Transverse colon (tissue), 4 donors: ENCODE data around the gene FAU. TPM values are rescaled to one million over a fixed set of nuclear protein-coding genes. Genes with fewer than 3 reads are reported as not detected.

ENCODE experiments used
- DNase-seq: peaks from one replicate; pipeline ENCODE4 v3.0.0-alpha.2; 2019
- H3K27ac ChIP-seq, 4 donors: fragments of 200-600 bp; sonication (generic); 2 replicates each; pipeline ENCODE4 v1.5.1; 2016 to 2018; ENCODE audit warnings: inconsistent platforms in 4 of 4
- H3K27me3 ChIP-seq: fragments of 200-600 bp; sonication (generic); 2 replicates; pipeline ENCODE4 v1.5.1; 2017; ENCODE audit warnings: inconsistent platforms
- H3K36me3 ChIP-seq, 4 donors: fragments of 200-600 bp; sonication (generic); 2 replicates each; pipeline ENCODE4 v1.5.1; 2017 to 2019; ENCODE audit warnings: inconsistent platforms in 4 of 4
- H3K4me1 ChIP-seq, 4 donors: fragments of 200-600 bp; sonication (generic); 2 replicates each; pipeline ENCODE4 v1.5.1; 2017 to 2020; ENCODE audit warnings: inconsistent platforms in 4 of 4
- H3K4me3 ChIP-seq, 4 donors: fragments of 200-600 bp; sonication (generic); 1 replicate in 1 of 4; 2 replicates in 3 of 4; pipeline versions ENCODE4 v1.5.1 to v1.6.1; 2017 to 2019; ENCODE audit warnings: inconsistent platforms in 4 of 4
- H3K9me3 ChIP-seq, 2 donors: fragments of 200-600 bp; sonication (generic); 2 replicates each; pipeline ENCODE4 v1.5.1; 2017 to 2019; ENCODE audit warnings: inconsistent platforms in 2 of 2
- CTCF ChIP-seq, 5 experiments: fragments of 200-600 bp in 3 of 5; fragments of 450-650 bp in 2 of 5; sonication (generic) in 3 of 5; IDR thresholded peaks; 1 replicate in 2 of 5; 2 replicates in 3 of 5; pipeline ENCODE4 v1.5.1; 2016 to 2017; ENCODE audit warnings: antibody characterized with exemption in 5 of 5, inconsistent platforms in 3 of 5, mild to moderate bottlenecking in 2 of 5, moderate library complexity in 1 of 5
- EP300 ChIP-seq: sonication (generic); formaldehyde crosslinking; IDR thresholded peaks from one replicate; pipeline ENCODE4 v1.6.1; 2017; ENCODE audit warnings: antibody characterized with exemption, low read depth
- POLR2A ChIP-seq: fragments of 450-650 bp; IDR thresholded peaks from one replicate; pipeline ENCODE4 v1.6.1; 2016; ENCODE audit warnings: antibody characterized with exemption, mild to moderate bottlenecking, moderate library complexity
- POLR2AphosphoS5 ChIP-seq, 3 donors: sonication (generic); formaldehyde crosslinking; IDR thresholded peaks; one replicate each; pipeline ENCODE4 v1.6.1; 2016; ENCODE audit warnings: antibody characterized with exemption in 3 of 3
- WGBS, 2 donors: methylation state at CpG; one replicate each; pipeline ENCODE4 v1.1.5; 2018; ENCODE audit warnings: low coverage in 1 of 2; 5-methylcytosine and 5-hydroxymethylcytosine counted together
- in situ Hi-C, 4 donors: fragments of 200-750 bp; cut with MboI; loops; one replicate each; pipeline versions ENCODE4 v1.15.0 to v1.15.1; 2017; ENCODE audit warnings: low sequenced_read_pairs in 3 of 4, low pct_ligation_motif_present in 1 of 4, low pct_unique_long_range_greater_than_20kb in 1 of 4
- intact Hi-C: fragments of 100-400 bp; cut with DNase I; formaldehyde crosslinking; loops from one replicate; pipeline ENCODE4 v1.15.1; 2023; ENCODE audit warnings: low total_unique reads
- total RNA-seq, 4 donors: library from RNA; depleted of rRNA; stranded (reverse); fragments of >200 nt; gene quantifications; one replicate each; pipeline ENCODE4 v1.1.0, GENCODE V29; 2016

The FAU gene
- total RNA-seq, 4 donors from 2014 or later: 594 to 986 (median 662) TPM

- DNase-seq: no peak
- TF ChIP-seq CTCF (IDR thresholded peaks at IDR 0.05) (no peak), POLR2AphosphoS5 (IDR thresholded peaks at IDR 0.05) (no peak), EP300 (no peak), POLR2A (no peak)
- intact Hi-C loops: no loop called here
- no peak overlapping the region for H3K27ac ChIP-seq
- in situ Hi-C loops: no loop called here
- no peaks in the 10 kb centered on the region for H3K9me3 ChIP-seq
- no peaks in the 10 kb centered on the region for H3K27me3 ChIP-seq
- H3K36me3 ChIP-seq: peaks cover 0 to 12% (median 0%) of the 10 kb centered on the region in 4 donors
- H3K4me1 ChIP-seq: peaks cover 11 to 21% (median 15%) of the 10 kb centered on the region in 4 donors
- H3K4me3 ChIP-seq: no peak overlapping the region
- WGBS, 2 donors: 98% methylated on average over 15 of the region's 15 CpGs; no CpG with 5 or more reads in 1 of the 2 donors
Measured at GRCh38 chr11:65087827-65088226, 34.1 kb downstream of the FAU start.

- no peak overlapping the region for H3K4me3 ChIP-seq
- no peaks in the 10 kb centered on the region for H3K27me3 ChIP-seq
- H3K9me3 ChIP-seq: no peaks in the 10 kb centered on the region
- peaks cover 0 to 12% (median 0%) of the 10 kb centered on the region in 4 donors for H3K36me3 ChIP-seq
- in situ Hi-C loops: no loop called here
- H3K27ac ChIP-seq: no peak overlapping the region
- intact Hi-C loops: no loop called here
- H3K4me1 ChIP-seq: peaks cover 11 to 21% (median 15%) of the 10 kb centered on the region in 4 donors
- 90 to 95% methylated on average over 10 to 11 of the region's 11 CpGs for WGBS, 2 donors
- TF ChIP-seq CTCF (IDR thresholded peaks at IDR 0.05) (no peak), EP300 (no peak), POLR2A (no peak), POLR2AphosphoS5 (IDR thresholded peaks at IDR 0.05) (no peak)
- no peak for DNase-seq
Measured at GRCh38 chr11:65087216-65087615, 34.7 kb downstream of the FAU start.

- WGBS, 2 donors: 91% methylated on average over 9 of the region's 9 CpGs; no CpG with 5 or more reads in 1 of the 2 donors
- no peak overlapping the region for H3K4me3 ChIP-seq
- peaks cover 11 to 21% (median 15%) of the 10 kb centered on the region in 4 donors for H3K4me1 ChIP-seq
- no peak for DNase-seq
- TF ChIP-seq CTCF (IDR thresholded peaks at IDR 0.05) (no peak), EP300 (no peak), POLR2AphosphoS5 (IDR thresholded peaks at IDR 0.05) (no peak), POLR2A (no peak)
- peaks cover 0 to 12% (median 0%) of the 10 kb centered on the region in 4 donors for H3K36me3 ChIP-seq
- no peak overlapping the region for H3K27ac ChIP-seq
- H3K9me3 ChIP-seq: no peaks in the 10 kb centered on the region
- intact Hi-C loops: no loop called here
- in situ Hi-C loops: no loop called here
- H3K27me3 ChIP-seq: no peaks in the 10 kb centered on the region
Measured at GRCh38 chr11:65086809-65087208, 35.1 kb downstream of the FAU start.

GRCh38 chr11:65085446-65085845 lies 36.5 kb downstream of the FAU start:
- Histone ChIP-seq H3K4me3 (no peak overlapping the region), H3K27ac (no peak overlapping the region), H3K36me3 (peaks cover 0 to 12% (median 0%) of the 10 kb centered on the region in 4 donors), H3K9me3 (no peaks in the 10 kb centered on the region), H3K4me1 (peaks cover 11 to 21% (median 15%) of the 10 kb centered on the region in 4 donors), H3K27me3 (no peaks in the 10 kb centered on the region)
- DNase-seq: no peak
- no peak for TF ChIP-seq POLR2AphosphoS5 (IDR thresholded peaks at IDR 0.05)
- no peak for TF ChIP-seq POLR2A
- TF ChIP-seq EP300: no peak
- no peak for TF ChIP-seq CTCF (IDR thresholded peaks at IDR 0.05)
- WGBS, 2 donors: 91% methylated on average over 4 of the region's 4 CpGs; no CpG with 5 or more reads in 1 of the 2 donors
- intact Hi-C loops (no loop called here), in situ Hi-C loops (no loop called here)
